HL-60 (cell line): Measurements from ENCODE around the gene NPTX2.

Experiments
- POLR2AphosphoS5 ChIP-seq: IDR thresholded peaks from 2 replicates; pipeline ENCODE4 v1.6.1; 2012; ENCODE audit warnings: low read depth
- TF ChIP-seq, protein P1 (sequence below): IDR thresholded peaks from 2 replicates; pipeline ENCODE4 v1.6.1; 2012; ENCODE audit warnings: low read depth; ENCODE audit not compliant: insufficient replicate concordance

DNA sequence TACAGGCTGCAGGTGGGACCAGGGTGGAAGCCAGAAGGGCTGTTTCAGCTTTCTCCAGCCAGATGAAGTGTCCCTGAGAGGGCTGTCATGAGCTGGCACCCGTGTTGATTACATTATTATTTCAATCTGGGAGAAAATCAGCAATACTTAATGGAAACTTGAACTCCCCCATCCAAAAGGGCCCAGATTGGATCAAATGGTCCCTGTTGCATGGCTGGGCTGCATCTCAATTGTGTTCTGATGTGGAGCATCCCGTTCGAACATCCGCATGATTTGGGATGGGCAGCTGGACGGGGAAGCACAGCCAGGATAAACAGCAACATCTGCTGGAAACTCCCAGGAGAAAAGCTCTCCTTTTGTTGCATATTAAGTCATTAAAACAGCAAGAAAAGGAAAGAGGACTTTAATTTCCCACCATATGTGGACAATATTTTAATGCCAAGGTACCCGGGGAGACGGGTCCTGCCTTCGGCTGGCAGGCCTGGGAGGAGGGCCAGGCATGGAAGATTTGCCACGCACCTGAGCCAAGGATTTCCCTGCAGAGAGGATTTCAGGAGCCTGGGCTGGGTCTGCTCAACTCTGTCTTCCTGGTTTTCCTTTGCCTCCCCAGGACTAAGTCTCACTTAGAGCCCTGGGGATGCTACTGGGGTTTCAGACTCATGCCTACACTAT, 52.4 kb downstream of the NPTX2 start:
- TF ChIP-seq, protein P1, sequence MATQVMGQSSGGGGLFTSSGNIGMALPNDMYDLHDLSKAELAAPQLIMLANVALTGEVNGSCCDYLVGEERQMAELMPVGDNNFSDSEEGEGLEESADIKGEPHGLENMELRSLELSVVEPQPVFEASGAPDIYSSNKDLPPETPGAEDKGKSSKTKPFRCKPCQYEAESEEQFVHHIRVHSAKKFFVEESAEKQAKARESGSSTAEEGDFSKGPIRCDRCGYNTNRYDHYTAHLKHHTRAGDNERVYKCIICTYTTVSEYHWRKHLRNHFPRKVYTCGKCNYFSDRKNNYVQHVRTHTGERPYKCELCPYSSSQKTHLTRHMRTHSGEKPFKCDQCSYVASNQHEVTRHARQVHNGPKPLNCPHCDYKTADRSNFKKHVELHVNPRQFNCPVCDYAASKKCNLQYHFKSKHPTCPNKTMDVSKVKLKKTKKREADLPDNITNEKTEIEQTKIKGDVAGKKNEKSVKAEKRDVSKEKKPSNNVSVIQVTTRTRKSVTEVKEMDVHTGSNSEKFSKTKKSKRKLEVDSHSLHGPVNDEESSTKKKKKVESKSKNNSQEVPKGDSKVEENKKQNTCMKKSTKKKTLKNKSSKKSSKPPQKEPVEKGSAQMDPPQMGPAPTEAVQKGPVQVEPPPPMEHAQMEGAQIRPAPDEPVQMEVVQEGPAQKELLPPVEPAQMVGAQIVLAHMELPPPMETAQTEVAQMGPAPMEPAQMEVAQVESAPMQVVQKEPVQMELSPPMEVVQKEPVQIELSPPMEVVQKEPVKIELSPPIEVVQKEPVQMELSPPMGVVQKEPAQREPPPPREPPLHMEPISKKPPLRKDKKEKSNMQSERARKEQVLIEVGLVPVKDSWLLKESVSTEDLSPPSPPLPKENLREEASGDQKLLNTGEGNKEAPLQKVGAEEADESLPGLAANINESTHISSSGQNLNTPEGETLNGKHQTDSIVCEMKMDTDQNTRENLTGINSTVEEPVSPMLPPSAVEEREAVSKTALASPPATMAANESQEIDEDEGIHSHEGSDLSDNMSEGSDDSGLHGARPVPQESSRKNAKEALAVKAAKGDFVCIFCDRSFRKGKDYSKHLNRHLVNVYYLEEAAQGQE = no peak
- TF ChIP-seq POLR2AphosphoS5 = no peak
